Osteocyte (in vitro differentiated cells): Measurements from ENCODE around the gene CASR. TPM values are rescaled to one million over a fixed set of nuclear protein-coding genes. Genes with fewer than 3 reads are reported as not detected.

Experiments used
- DNase-seq: peaks from one replicate; pipeline ENCODE4 v3.0.0; 2021; ENCODE audit warnings: mixed read lengths; ENCODE audit not compliant: unreplicated experiment; ENCODE audit errors: extremely low spot score
- H3K27ac Mint-ChIP-seq: one replicate; pipeline ENCODE4 v1.8.0; 2021; ENCODE audit warnings: mild to moderate bottlenecking, mixed read lengths; ENCODE audit not compliant: unreplicated experiment
- H3K27me3 Mint-ChIP-seq: one replicate; pipeline ENCODE4 v1.8.0; 2021; ENCODE audit warnings: mixed read lengths; ENCODE audit not compliant: unreplicated experiment
- H3K36me3 Mint-ChIP-seq: one replicate; pipeline ENCODE4 v1.8.0; 2021; ENCODE audit warnings: mixed read lengths; ENCODE audit not compliant: unreplicated experiment
- H3K4me1 Mint-ChIP-seq: one replicate; pipeline ENCODE4 v1.8.0; 2021; ENCODE audit warnings: mixed read lengths; ENCODE audit not compliant: unreplicated experiment
- H3K4me3 Mint-ChIP-seq: one replicate; pipeline ENCODE4 v1.8.0; 2021; ENCODE audit warnings: mild to moderate bottlenecking, moderate library complexity, mixed read lengths; ENCODE audit not compliant: unreplicated experiment
- H3K9me3 Mint-ChIP-seq: one replicate; pipeline ENCODE4 v1.8.0; 2021; ENCODE audit warnings: mixed read lengths; ENCODE audit not compliant: unreplicated experiment
- CTCF ChIP-seq: fragments of 200-600 bp; sonication (generic); IDR thresholded peaks from 2 replicates; pipeline ENCODE4 v1.5.0; 2021; ENCODE audit warnings: antibody characterized with exemption, mild to moderate bottlenecking, moderate library complexity
- total RNA-seq: library from RNA; stranded (reverse); gene quantifications from 2 replicates; pipeline ENCODE4 v1.2.1, GENCODE V29; 2021

CASR gene
- total RNA-seq, 1 donor from 2014 or later: not detected

- Mint-ChIP-seq H3K4me3 (no peak overlapping the region), H3K36me3 (no peaks in the 10 kb centered on the region), H3K9me3 (no peaks in the 10 kb centered on the region), H3K27me3 (peaks cover 35% of the 10 kb centered on the region), H3K27ac (no peak overlapping the region), H3K4me1 (no peaks in the 10 kb centered on the region)
- no peak for DNase-seq
- no peak for TF ChIP-seq CTCF
Observed at GRCh38 chr3:122246199-122246598, 62.7 kb downstream of the CASR start.

GRCh38 chr3:122247087-122247824, 63.8 kb downstream of the CASR start:
- Mint-ChIP-seq H3K4me3 (no peak overlapping the region), H3K27ac (no peak overlapping the region), H3K4me1 (no peaks in the 10 kb centered on the region), H3K36me3 (no peaks in the 10 kb centered on the region), H3K27me3 (peaks cover 29% of the 10 kb centered on the region), H3K9me3 (no peaks in the 10 kb centered on the region)
- no peak for DNase-seq
- TF ChIP-seq CTCF: no peak

- H3K36me3 Mint-ChIP-seq: no peaks in the 10 kb centered on the region
- H3K4me1 Mint-ChIP-seq: no peaks in the 10 kb centered on the region
- H3K27ac Mint-ChIP-seq: no peak overlapping the region
- no peak overlapping the region for H3K4me3 Mint-ChIP-seq
- DNase-seq: no peak
- no peak for TF ChIP-seq CTCF
- no peaks in the 10 kb centered on the region for H3K9me3 Mint-ChIP-seq
- peaks cover 23% of the 10 kb centered on the region for H3K27me3 Mint-ChIP-seq
Observed at GRCh38 chr3:122247825-122248185, 64.3 kb downstream of the CASR start.

GRCh38 chr3:122251428-122251827, 68.0 kb downstream of the CASR start:
- Mint-ChIP-seq H3K4me1 (no peaks in the 10 kb centered on the region), H3K4me3 (no peak overlapping the region), H3K36me3 (no peaks in the 10 kb centered on the region), H3K27me3 (peaks cover 14% of the 10 kb centered on the region), H3K27ac (no peak overlapping the region), H3K9me3 (no peaks in the 10 kb centered on the region)
- no peak for TF ChIP-seq CTCF
- no peak for DNase-seq

- Mint-ChIP-seq H3K4me3 (no peak overlapping the region), H3K27ac (no peak overlapping the region), H3K9me3 (no peaks in the 10 kb centered on the region), H3K27me3 (peaks cover 18% of the 10 kb centered on the region), H3K4me1 (no peaks in the 10 kb centered on the region), H3K36me3 (no peaks in the 10 kb centered on the region)
- no peak for TF ChIP-seq CTCF
- DNase-seq: no peak
Observed at GRCh38 chr3:122253581-122253980, 70.1 kb downstream of the CASR start.
